CD4-positive, alpha-beta T cell treated with Interleukin-1 beta for 1 hour (primary cell): ENCODE data around the gene TUBGCP6.
"Not testable (repeated sequence)": the region's sequence is repeated elsewhere in the genome, so short reads cannot be mapped to it uniquely, and the experiment has no call there.

Experiments used
- DNase-seq, 2 donors: peaks; one replicate each; pipeline ENCODE4 v3.0.0-alpha.2; 2020 to 2022

The TUBGCP6 gene

GRCh38 chr22:50280022-50280707 lies 35.3 kb upstream of the TUBGCP6 start:
- DNase-seq = no peak

GRCh38 chr22:50278956-50279619 lies 34.3 kb upstream of the TUBGCP6 start:
- DNase-seq = no peak

GRCh38 chr22:50278461-50278860 lies 33.6 kb upstream of the TUBGCP6 start:
- no peak for DNase-seq

GRCh38 chr22:50277761-50278160 lies 32.9 kb upstream of the TUBGCP6 start:
- no peak for DNase-seq

- peak; percentile 57 to 65 for DNase-seq
Measured at GRCh38 chr22:50276143-50276542, 31.3 kb upstream of the TUBGCP6 start.

GRCh38 chr22:50275181-50276055 lies 30.6 kb upstream of the TUBGCP6 start:
- no peak for DNase-seq

GRCh38 chr22:50274771-50275170 lies 29.9 kb upstream of the TUBGCP6 start:
- no peak for DNase-seq

- DNase-seq = peak; percentile 47 to 51
Measured at GRCh38 chr22:50274311-50274710, 29.5 kb upstream of the TUBGCP6 start.

- not testable (repeated sequence) for DNase-seq
Measured at GRCh38 chr22:50273781-50274180, 29.0 kb upstream of the TUBGCP6 start.

- DNase-seq = not testable (repeated sequence)
Measured at GRCh38 chr22:50273352-50273751, 28.5 kb upstream of the TUBGCP6 start.

- DNase-seq = no peak
Measured at GRCh38 chr22:50272044-50272802, 27.4 kb upstream of the TUBGCP6 start.

- peak; percentile 68 to 72 for DNase-seq
Measured at GRCh38 chr22:50271519-50271970, 26.7 kb upstream of the TUBGCP6 start.

- DNase-seq = peak; percentile 63 to 73
Measured at GRCh38 chr22:50270666-50271394, 26.0 kb upstream of the TUBGCP6 start.

GRCh38 chr22:50269970-50270665 lies 25.3 kb upstream of the TUBGCP6 start, which contains the start of gene MAPK11:
TSS of gene MAPK11 (minus strand) at chr22:50270380. CDS start at chr22:50270292, 88 bp downstream.
- DNase-seq = peak; percentile 78 to 85

- no peak for DNase-seq
Measured at GRCh38 chr22:50269573-50269969, 24.7 kb upstream of the TUBGCP6 start.

- DNase-seq = no peak
Measured at GRCh38 chr22:50268655-50269113, 23.9 kb upstream of the TUBGCP6 start.

- DNase-seq = peak; percentile 58 to 64
Measured at GRCh38 chr22:50267591-50268390, 23.0 kb upstream of the TUBGCP6 start.

GRCh38 chr22:50266994-50267393 lies 22.2 kb upstream of the TUBGCP6 start:
- no peak for DNase-seq

GRCh38 chr22:50264946-50265669 lies 20.3 kb upstream of the TUBGCP6 start:
- no peak for DNase-seq
